CD14-positive monocyte (primary cell): ENCODE data around the gene DDI2. TPM values are rescaled to one million over a fixed set of nuclear protein-coding genes. Genes with fewer than 3 reads are reported as not detected.

Experiments
- DNase-seq, 3 donors: peaks; one replicate each; pipeline ENCODE4 v3.0.0-alpha.2; 2011 to 2022
- H2AFZ ChIP-seq: 2 replicates; pipeline ENCODE4 v1.6.0; 2012; ENCODE audit warnings: mild to moderate bottlenecking, low read depth, low read length, inconsistent platforms; ENCODE audit not compliant: insufficient read depth, poor library complexity, severe bottlenecking
- H3K27ac ChIP-seq, 2 donors: 1 replicate in 1 of 2; 2 replicates in 1 of 2; pipeline ENCODE4 v1.5.1; 2012 to 2013; ENCODE audit warnings: low read length in 2 of 2, control low read depth in 1 of 2, inconsistent platforms in 1 of 2, low read depth in 1 of 2, mild to moderate bottlenecking in 1 of 2
- H3K27me3 ChIP-seq, 2 donors: one replicate each; pipeline versions ENCODE4 v1.6.0 to v1.6.1; 2011 to 2013; ENCODE audit warnings: low read length in 2 of 2; ENCODE audit not compliant: control insufficient read depth in 2 of 2, insufficient read depth in 2 of 2
- H3K36me3 ChIP-seq, 2 donors: replicated peaks in 1 of 2; 1 replicate in 1 of 2; 2 replicates in 1 of 2; pipeline versions ENCODE4 v1.5.1 to v1.6.1; 2012 to 2013; ENCODE audit warnings: low read length in 2 of 2, control low read depth in 1 of 2, inconsistent platforms in 1 of 2, mild to moderate bottlenecking in 1 of 2; ENCODE audit not compliant: insufficient read depth in 2 of 2, control insufficient read depth in 1 of 2
- H3K4me1 ChIP-seq, 2 donors: 1 replicate in 1 of 2; 2 replicates in 1 of 2; pipeline versions ENCODE4 v1.5.1 to v1.6.1; 2012 to 2013; ENCODE audit warnings: low read length in 2 of 2, control low read depth in 1 of 2, inconsistent platforms in 1 of 2, mild to moderate bottlenecking in 1 of 2, moderate library complexity in 1 of 2; ENCODE audit not compliant: insufficient read depth in 2 of 2, control insufficient read depth in 1 of 2
- H3K4me2 ChIP-seq: replicated peaks from 2 replicates; pipeline ENCODE3; 2012; ENCODE audit warnings: low read length, moderate library complexity, mild to moderate bottlenecking; ENCODE audit not compliant: poor library complexity, severe bottlenecking; ENCODE audit errors: extremely low read depth
- H3K4me3 ChIP-seq, 3 experiments: fragments of 200-600 bp in 1 of 3; sonication (generic) in 1 of 3; replicated peaks in 1 of 3; 1 replicate in 2 of 3; 2 replicates in 1 of 3; pipeline ENCODE4 v1.5.1; 2011 to 2013; ENCODE audit warnings: low read length in 3 of 3, mild to moderate bottlenecking in 3 of 3, control low read depth in 2 of 3, low read depth in 2 of 3, inconsistent platforms in 1 of 3, moderate library complexity in 1 of 3
- H3K79me2 ChIP-seq: 2 replicates; pipeline ENCODE4 v1.6.0; 2012; ENCODE audit warnings: mild to moderate bottlenecking, control low read depth, inconsistent platforms, low read length, moderate library complexity; ENCODE audit not compliant: insufficient read depth
- H3K9ac ChIP-seq: 2 replicates; pipeline ENCODE4 v1.6.0; 2017; ENCODE audit warnings: low read length, mild to moderate bottlenecking; ENCODE audit not compliant: insufficient read depth, poor library complexity, severe bottlenecking
- H3K9me3 ChIP-seq, 2 donors: replicated peaks in 1 of 2; 1 replicate in 1 of 2; 2 replicates in 1 of 2; pipeline versions ENCODE4 v1.5.1 to v1.6.1; 2012 to 2013; ENCODE audit warnings: low read length in 2 of 2, control low read depth in 1 of 2; ENCODE audit not compliant: control insufficient read depth in 1 of 2, insufficient read depth in 1 of 2
- H4K20me1 ChIP-seq: 2 replicates; pipeline ENCODE4 v1.6.0; 2012; ENCODE audit warnings: mild to moderate bottlenecking, low read length, control low read depth, moderate library complexity; ENCODE audit not compliant: insufficient read depth
- H3K27ac Mint-ChIP-seq, 7 donors: one replicate each; pipeline ENCODE4 v1.8.0; 2020; ENCODE audit warnings: mild to moderate bottlenecking in 7 of 7, mixed read lengths in 7 of 7, moderate library complexity in 6 of 7, inconsistent platforms in 2 of 7
- H3K27me3 Mint-ChIP-seq, 3 donors: one replicate each; pipeline ENCODE4 v1.8.0; 2021 to 2022; ENCODE audit warnings: low read depth in 3 of 3, mild to moderate bottlenecking in 3 of 3, mixed read lengths in 3 of 3, moderate library complexity in 3 of 3, inconsistent platforms in 1 of 3
- H3K36me3 Mint-ChIP-seq, 2 donors: one replicate each; pipeline ENCODE4 v1.8.0; 2020; ENCODE audit warnings: mixed read lengths in 2 of 2, inconsistent platforms in 1 of 2, mild to moderate bottlenecking in 1 of 2
- H3K4me1 Mint-ChIP-seq: one replicate; pipeline ENCODE4 v1.8.0; 2020; ENCODE audit warnings: mild to moderate bottlenecking, mixed read lengths
- H3K4me3 Mint-ChIP-seq, 2 donors: one replicate each; pipeline ENCODE4 v1.8.0; 2020; ENCODE audit warnings: mild to moderate bottlenecking in 2 of 2, mixed read lengths in 2 of 2, moderate library complexity in 1 of 2
- H3K9me3 Mint-ChIP-seq, 7 donors: one replicate each; pipeline ENCODE4 v1.8.0; 2020 to 2022; ENCODE audit warnings: mixed read lengths in 7 of 7, mild to moderate bottlenecking in 6 of 7, moderate library complexity in 6 of 7, inconsistent platforms in 2 of 7
- CTCF ChIP-seq: fragments of 200-600 bp; IDR thresholded peaks from one replicate; pipeline ENCODE4 v1.8.0; 2022; ENCODE audit warnings: antibody characterized with exemption, mild to moderate bottlenecking
- WGBS: methylation state at CpG from one replicate; pipeline ENCODE4 v1.1.5; 2013; ENCODE audit warnings: missing lambda C conversion rate; ENCODE audit not compliant: insufficient coverage; 5-methylcytosine and 5-hydroxymethylcytosine counted together
- intact Hi-C, 2 donors: fragments of 100-400 bp; cut with micrococcal nuclease; formaldehyde crosslinking; loops; one replicate each; pipeline versions ENCODE4 v1.15.0 to v1.15.1; 2023
- polyA plus RNA-seq, 3 donors: library from polyadenylated mRNA; depleted of rRNA in 1 of 3; unstranded in 2 of 3; stranded (reverse) in 1 of 3; fragments of 300-500 nt in 2 of 3; fragments of >200 nt in 1 of 3; fragmentation: Illumina TruSeq in 2 of 3; gene quantifications; 1 replicate in 2 of 3; 2 replicates in 1 of 3; pipeline ENCODE4 v1.2.3, GENCODE V29; 2012 to 2021

Gene DDI2
- polyA plus RNA-seq, 3 donors, result 2.5 to 5.4 (median 3.2) TPM

- Histone ChIP-seq H3K27me3 (no peaks in the 10 kb centered on the region), H3K9me3 (no peaks in the 10 kb centered on the region), H3K79me2 (peaks cover 92% of the 10 kb centered on the region), H3K4me3 (no peak overlapping the region), H3K4me1 (peaks cover 22 to 24% of the 10 kb centered on the region in 2 donors), H2AFZ (no peak overlapping the region), H3K4me2 (no peak overlapping the region), H4K20me1 (peaks cover 97% of the 10 kb centered on the region), H3K36me3 (peaks cover 8 to 12% of the 10 kb centered on the region in 2 donors), H3K27ac (peak overlapping the region in 1 of 2 donors; percentile 36), H3K9ac (no peak overlapping the region)
- no peak for DNase-seq
- Mint-ChIP-seq H3K4me1 (peaks cover 26% of the 10 kb centered on the region), H3K27me3 (peaks cover 0 to 2% (median 1%) of the 10 kb centered on the region in 3 donors), H3K27ac (peak overlapping the region in 3 of 7 donors; percentile 2 to 57 (median 2)), H3K36me3 (peaks cover 13 to 61% of the 10 kb centered on the region in 2 donors), H3K9me3 (no peaks in the 10 kb centered on the region), H3K4me3 (no peak overlapping the region)
- intact Hi-C loops, result loop anchor here in 1 of 2 donors (5.0 kb wide), 1 partner anchor 36 kb away; a partner anchor contains a TSS
- 75% methylated on average over 4 of the region's 5 CpGs for WGBS
- TF ChIP-seq CTCF, result no peak
Observed at GRCh38 chr1:15693371-15693770, 76.1 kb downstream of the DDI2 start.

GRCh38 chr1:15696956-15697521 is 79.8 kb downstream of the DDI2 start:
- no peak for TF ChIP-seq CTCF
- intact Hi-C loops, result no loop called here
- Histone ChIP-seq H3K4me2 (peak overlapping the region; percentile 74), H3K27me3 (no peaks in the 10 kb centered on the region), H3K27ac (peak overlapping the region; percentile 87 to 92), H3K4me1 (peaks cover 22 to 27% of the 10 kb centered on the region in 2 donors), H3K9me3 (no peaks in the 10 kb centered on the region), H3K4me3 (peak overlapping the region; percentile 22 to 66 (median 27)), H3K36me3 (peaks cover 6 to 9% of the 10 kb centered on the region in 2 donors), H3K79me2 (peaks cover 91% of the 10 kb centered on the region), H3K9ac (peak overlapping the region; percentile 57), H2AFZ (no peak overlapping the region), H4K20me1 (peaks cover 93% of the 10 kb centered on the region)
- Mint-ChIP-seq H3K36me3 (peaks cover 16 to 44% of the 10 kb centered on the region in 2 donors), H3K4me1 (peaks cover 31% of the 10 kb centered on the region), H3K27me3 (peaks cover 0 to 4% (median 1%) of the 10 kb centered on the region in 3 donors), H3K27ac (peak overlapping the region; percentile 87 to 96 (median 94)), H3K4me3 (peak overlapping the region; percentile 71 to 87), H3K9me3 (peaks cover 0 to 2% (median 0%) of the 10 kb centered on the region in 7 donors)
- peak; percentile 79 to 87 (median 85) for DNase-seq
- 0% methylated on average over 2 of the region's 10 CpGs for WGBS
